AG09309 (cell line): ENCODE data around the gene FAM110A.
"Not testable (repeated sequence)": the region's sequence is repeated elsewhere in the genome, so short reads cannot be mapped to it uniquely, and the experiment has no call there.

Experiments
- DNase-seq: peaks from one replicate; pipeline ENCODE4 v3.0.0-alpha.2; 2010; ENCODE audit warnings: low read depth
- H3K4me3 ChIP-seq: 2 replicates; pipeline ENCODE4 v1.5.1; 2011; ENCODE audit warnings: mild to moderate bottlenecking, low read depth, low read length, moderate library complexity; ENCODE audit not compliant: control insufficient read depth
- TF ChIP-seq, protein P1 (sequence below): IDR thresholded peaks from 2 replicates; pipeline ENCODE4 v1.5.1; 2011; ENCODE audit warnings: mild to moderate bottlenecking, low read depth, low read length, inconsistent platforms; ENCODE audit not compliant: insufficient read depth, control insufficient read depth; ENCODE audit errors: missing control alignments

Gene FAM110A

DNA sequence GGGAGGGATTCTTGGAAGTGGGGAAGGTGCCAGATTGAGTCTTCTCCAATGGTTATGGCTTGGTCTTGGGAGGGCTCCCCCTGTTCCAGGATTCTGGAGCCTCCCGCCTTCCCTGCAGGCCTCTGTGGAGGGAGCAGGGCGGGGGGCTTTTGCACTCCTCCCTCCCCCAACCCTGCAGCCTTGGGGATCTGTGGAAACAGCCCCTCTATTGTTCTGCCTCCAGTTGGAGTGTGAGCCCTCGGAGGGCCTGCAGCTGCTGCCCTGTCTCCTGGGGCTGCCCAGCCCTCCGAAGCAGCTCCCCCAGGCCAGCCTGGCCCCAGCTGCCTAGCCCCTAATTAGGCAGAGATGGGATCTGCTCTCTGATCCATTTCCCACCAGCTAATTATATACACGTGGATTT is 14.7 kb downstream of the FAM110A start:
- no peak overlapping the region for H3K4me3 ChIP-seq
- TF ChIP-seq, protein P1, sequence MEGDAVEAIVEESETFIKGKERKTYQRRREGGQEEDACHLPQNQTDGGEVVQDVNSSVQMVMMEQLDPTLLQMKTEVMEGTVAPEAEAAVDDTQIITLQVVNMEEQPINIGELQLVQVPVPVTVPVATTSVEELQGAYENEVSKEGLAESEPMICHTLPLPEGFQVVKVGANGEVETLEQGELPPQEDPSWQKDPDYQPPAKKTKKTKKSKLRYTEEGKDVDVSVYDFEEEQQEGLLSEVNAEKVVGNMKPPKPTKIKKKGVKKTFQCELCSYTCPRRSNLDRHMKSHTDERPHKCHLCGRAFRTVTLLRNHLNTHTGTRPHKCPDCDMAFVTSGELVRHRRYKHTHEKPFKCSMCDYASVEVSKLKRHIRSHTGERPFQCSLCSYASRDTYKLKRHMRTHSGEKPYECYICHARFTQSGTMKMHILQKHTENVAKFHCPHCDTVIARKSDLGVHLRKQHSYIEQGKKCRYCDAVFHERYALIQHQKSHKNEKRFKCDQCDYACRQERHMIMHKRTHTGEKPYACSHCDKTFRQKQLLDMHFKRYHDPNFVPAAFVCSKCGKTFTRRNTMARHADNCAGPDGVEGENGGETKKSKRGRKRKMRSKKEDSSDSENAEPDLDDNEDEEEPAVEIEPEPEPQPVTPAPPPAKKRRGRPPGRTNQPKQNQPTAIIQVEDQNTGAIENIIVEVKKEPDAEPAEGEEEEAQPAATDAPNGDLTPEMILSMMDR: no peak
- no peak for DNase-seq

DNA sequence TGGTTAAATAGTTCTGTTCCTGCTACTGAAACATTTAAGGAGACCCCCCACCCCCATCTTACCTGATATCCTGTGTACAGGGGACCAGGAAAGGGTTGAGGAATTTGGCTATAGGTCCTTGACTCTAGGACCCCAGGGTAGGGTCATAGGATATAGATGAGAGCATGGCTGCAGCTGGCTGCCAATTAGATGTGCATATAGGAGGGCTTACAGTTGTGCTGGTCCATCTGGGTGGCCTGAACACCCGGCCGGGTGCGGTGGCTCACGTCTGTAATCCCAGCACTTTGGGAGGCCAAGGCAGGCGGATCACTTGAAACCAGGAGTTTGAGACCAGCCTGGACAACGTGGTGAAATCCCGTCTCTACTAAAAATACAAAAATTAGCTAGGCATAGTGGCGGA is 15.2 kb downstream of the FAM110A start:
- DNase-seq, H3K4me3 ChIP-seq: not testable (repeated sequence)

GRCh38 chr20:853406-853996 is 20.0 kb downstream of the FAM110A start:
- no peak overlapping the region for H3K4me3 ChIP-seq
- TF ChIP-seq, protein P1: no peak
- DNase-seq: no peak

- H3K4me3 ChIP-seq: no peak overlapping the region
- TF ChIP-seq, protein P1: no peak
- DNase-seq: no peak
Observed at GRCh38 chr20:854601-855000, 21.1 kb downstream of the FAM110A start.

DNA sequence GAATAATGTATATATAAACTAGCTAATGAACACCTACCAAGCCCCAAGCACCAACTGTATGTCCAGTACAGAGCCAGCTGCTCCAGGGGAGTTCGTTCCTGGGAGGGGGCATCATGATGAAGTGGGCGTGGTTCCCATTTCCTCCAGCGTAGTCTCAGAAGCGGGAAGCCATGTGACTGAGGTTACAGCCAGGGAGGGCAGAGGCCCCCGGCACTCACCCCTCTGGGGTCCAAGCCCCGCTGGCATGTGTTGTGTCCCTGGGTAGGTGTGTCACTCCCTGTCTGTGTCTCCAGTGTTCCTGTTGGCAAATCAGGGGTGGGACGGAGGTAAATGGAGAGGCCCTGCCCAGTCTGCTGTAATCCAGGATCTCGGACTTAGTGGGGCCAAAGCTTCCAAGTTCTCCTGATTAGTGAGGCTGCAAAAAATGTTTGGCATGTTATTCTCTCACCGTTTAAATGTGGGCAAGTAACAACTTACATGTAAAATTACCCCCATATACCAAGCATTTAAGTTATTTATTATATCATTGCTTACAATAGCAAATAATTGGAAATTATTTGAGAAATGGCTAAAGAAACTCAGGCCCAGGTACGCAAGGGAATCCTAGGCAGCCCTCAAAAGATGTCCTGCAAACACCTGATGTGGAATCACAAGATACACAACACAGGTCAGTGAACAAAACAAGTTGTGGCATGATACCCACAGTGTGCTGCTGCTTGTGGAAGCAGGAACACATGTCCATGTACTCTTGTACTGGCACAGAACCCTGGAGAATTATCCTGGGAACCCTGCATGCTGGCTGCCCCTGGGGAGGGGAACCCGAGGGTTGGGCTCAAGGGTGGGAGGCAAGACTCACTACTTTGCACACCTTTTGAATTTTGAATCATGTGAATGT is 22.2 kb downstream of the FAM110A start:
- DNase-seq: no peak
- TF ChIP-seq, protein P1: no peak
- no peak overlapping the region for H3K4me3 ChIP-seq

DNA sequence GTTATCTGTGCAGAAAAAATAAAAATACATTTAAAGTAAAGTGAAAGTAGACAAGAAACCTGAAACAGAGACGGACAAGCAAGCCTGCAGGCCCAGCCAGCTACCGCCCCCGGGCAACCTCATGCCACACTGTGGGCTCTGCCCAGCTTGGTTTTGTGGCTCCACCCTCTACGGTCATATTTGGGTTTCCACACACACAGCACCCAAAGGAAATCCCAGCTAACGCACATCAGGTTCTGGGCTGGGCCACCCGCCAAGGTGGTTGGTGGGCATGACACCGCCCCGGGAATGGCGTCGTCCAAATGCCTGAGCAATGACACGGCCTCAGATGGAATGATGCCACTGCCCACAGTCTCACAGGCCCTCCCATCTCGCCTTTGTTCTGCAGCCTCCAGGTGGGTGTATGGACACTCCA is 22.9 kb downstream of the FAM110A start:
- no peak overlapping the region for H3K4me3 ChIP-seq
- peak; percentile 46 for DNase-seq

More for the DNA sequence above, 22.9 kb downstream of the FAM110A start:
- TF ChIP-seq, protein P1: no peak
